Vagina (tissue), 2 donors: ENCODE data around the gene SERPIND1.

Source experiments
- POLR2A ChIP-seq, 2 donors: fragments of 450-650 bp; IDR thresholded peaks; one replicate each; pipeline ENCODE4 v1.6.1; 2017; ENCODE audit warnings: antibody characterized with exemption in 2 of 2, mild to moderate bottlenecking in 2 of 2, moderate library complexity in 2 of 2
- TF ChIP-seq, protein P1 (sequence below), 3 experiments: fragments of 450-650 bp in 2 of 3; fragments of 200-600 bp in 1 of 3; sonication (generic) in 1 of 3; IDR thresholded peaks; one replicate each; pipeline ENCODE4 v1.5.1; 2017 to 2019; ENCODE audit warnings: antibody characterized with exemption in 3 of 3, mild to moderate bottlenecking in 2 of 3, moderate library complexity in 2 of 3

DNA sequence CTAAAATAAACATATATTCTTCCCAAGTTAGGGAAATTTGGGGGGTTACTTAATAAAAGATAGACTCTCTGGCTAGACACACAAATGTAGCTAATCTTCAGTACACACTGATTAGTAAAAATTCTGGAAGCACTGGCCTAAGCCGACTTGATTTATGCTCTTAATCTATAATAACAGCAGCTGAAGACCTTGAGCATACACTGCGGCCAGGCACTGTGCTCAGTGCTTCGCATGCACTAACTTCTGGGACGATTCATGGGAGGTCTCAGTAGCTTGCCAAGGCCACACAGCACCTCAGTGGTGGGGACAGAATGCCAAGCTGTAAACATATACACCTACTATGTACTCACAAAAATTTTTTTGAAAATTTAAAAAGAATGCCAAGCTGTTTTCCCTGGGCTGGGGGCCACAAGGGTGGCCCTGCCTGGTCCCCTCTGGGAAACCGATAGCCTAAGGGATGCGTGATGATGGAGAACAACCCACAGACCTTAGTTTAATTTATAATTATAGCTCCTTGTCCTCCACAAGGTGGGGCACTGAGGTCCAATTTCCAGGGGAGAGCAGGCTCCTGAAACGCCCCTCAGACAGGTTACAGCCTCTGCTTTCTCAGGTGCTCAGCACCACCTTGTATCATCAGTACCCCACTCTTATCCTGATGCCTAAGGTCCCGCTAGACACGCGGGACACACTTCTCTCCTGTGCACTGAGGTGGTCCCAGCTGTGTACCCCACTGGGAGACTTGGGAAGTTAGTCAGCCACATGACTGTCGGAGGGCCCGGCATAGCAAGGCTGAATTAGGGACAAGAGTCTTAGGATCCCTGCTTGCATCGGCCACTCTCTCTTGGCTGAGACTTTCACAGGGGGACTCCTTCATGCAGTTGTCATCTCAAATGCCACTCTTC, 20.1 kb downstream of the SERPIND1 start:
- TF ChIP-seq, protein P1, sequence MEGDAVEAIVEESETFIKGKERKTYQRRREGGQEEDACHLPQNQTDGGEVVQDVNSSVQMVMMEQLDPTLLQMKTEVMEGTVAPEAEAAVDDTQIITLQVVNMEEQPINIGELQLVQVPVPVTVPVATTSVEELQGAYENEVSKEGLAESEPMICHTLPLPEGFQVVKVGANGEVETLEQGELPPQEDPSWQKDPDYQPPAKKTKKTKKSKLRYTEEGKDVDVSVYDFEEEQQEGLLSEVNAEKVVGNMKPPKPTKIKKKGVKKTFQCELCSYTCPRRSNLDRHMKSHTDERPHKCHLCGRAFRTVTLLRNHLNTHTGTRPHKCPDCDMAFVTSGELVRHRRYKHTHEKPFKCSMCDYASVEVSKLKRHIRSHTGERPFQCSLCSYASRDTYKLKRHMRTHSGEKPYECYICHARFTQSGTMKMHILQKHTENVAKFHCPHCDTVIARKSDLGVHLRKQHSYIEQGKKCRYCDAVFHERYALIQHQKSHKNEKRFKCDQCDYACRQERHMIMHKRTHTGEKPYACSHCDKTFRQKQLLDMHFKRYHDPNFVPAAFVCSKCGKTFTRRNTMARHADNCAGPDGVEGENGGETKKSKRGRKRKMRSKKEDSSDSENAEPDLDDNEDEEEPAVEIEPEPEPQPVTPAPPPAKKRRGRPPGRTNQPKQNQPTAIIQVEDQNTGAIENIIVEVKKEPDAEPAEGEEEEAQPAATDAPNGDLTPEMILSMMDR (IDR thresholded peaks at IDR 0.05), result no peak
- no peak for TF ChIP-seq POLR2A (IDR thresholded peaks at IDR 0.05)
